Measurements from ENCODE around the gene NAV2. TPM values are rescaled to one million over a fixed set of nuclear protein-coding genes. Genes with fewer than 3 reads are reported as not detected.

The NAV2 gene
- total and polyA plus RNA-seq, 10 donors = 0.46 to 11.6 (median 4.1) TPM

- Histone ChIP-seq H3K36me3 (no peaks in the 10 kb centered on the region), H3K27ac (no peak overlapping the region), H3K4me1 (no peaks in the 10 kb centered on the region), H3K9me3 (no peaks in the 10 kb centered on the region), H3K4me3 (no peak overlapping the region), H3K27me3 (replicated peaks in 1 of 7) (peaks cover 0 to 10% (median 0%) of the 10 kb centered on the region in 7 donors)
- WGBS, 5 donors = 18 to 24% (median 21%) methylated on average over 2 of the region's 2 CpGs
- intact Hi-C loops (cut with DNase I; ENCODE audit: low total_unique reads) = no loop called here
- TF ChIP-seq POLR2AphosphoS5 (IDR thresholded peaks at IDR 0.05) = no peak
- TF ChIP-seq CTCF (IDR thresholded peaks at IDR 0.05 in 8 of 11, conservative IDR thresholded peaks at IDR 0.05 in 3 of 11) = no peak
- no peak for TF ChIP-seq POLR2A (IDR thresholded peaks at IDR 0.05)
- DNase-seq = no peak
Observed at GRCh38 chr11:20014067-20014402, 301.4 kb downstream of the NAV2 start.

GRCh38 chr11:20015101-20015500 lies 302.5 kb downstream of the NAV2 start:
- no peak overlapping the region for H3K27ac ChIP-seq
- no peaks in the 10 kb centered on the region for H3K36me3 ChIP-seq
- WGBS, 5 donors = 82 to 98% (median 95%) methylated on average over 3 of the region's 3 CpGs
- intact Hi-C loops (cut with DNase I; ENCODE audit: low total_unique reads) = no loop called here
- H3K4me1 ChIP-seq = no peaks in the 10 kb centered on the region
- H3K27me3 ChIP-seq (replicated peaks in 1 of 7) = peaks cover 0 to 10% (median 0%) of the 10 kb centered on the region in 7 donors
- H3K4me3 ChIP-seq = no peak overlapping the region
- no peak for DNase-seq
- TF ChIP-seq CTCF (IDR thresholded peaks at IDR 0.05 in 8 of 11, conservative IDR thresholded peaks at IDR 0.05 in 3 of 11) (no peak), POLR2AphosphoS5 (IDR thresholded peaks at IDR 0.05) (no peak), POLR2A (IDR thresholded peaks at IDR 0.05) (no peak)
- no peaks in the 10 kb centered on the region for H3K9me3 ChIP-seq

GRCh38 chr11:20015529-20016427 lies 303.1 kb downstream of the NAV2 start:
- Histone ChIP-seq H3K27ac (no peak overlapping the region), H3K27me3 (replicated peaks in 1 of 7) (peaks cover 0 to 10% (median 0%) of the 10 kb centered on the region in 7 donors), H3K9me3 (no peaks in the 10 kb centered on the region), H3K36me3 (no peaks in the 10 kb centered on the region), H3K4me1 (no peaks in the 10 kb centered on the region), H3K4me3 (no peak overlapping the region)
- 69 to 80% (median 79%) methylated on average over 14 of the region's 14 CpGs for WGBS, 5 donors
- DNase-seq = no peak
- intact Hi-C loops (cut with DNase I; ENCODE audit: low total_unique reads) = no loop called here
- TF ChIP-seq POLR2A (IDR thresholded peaks at IDR 0.05) (no peak), POLR2AphosphoS5 (IDR thresholded peaks at IDR 0.05) (no peak), CTCF (IDR thresholded peaks at IDR 0.05 in 8 of 11, conservative IDR thresholded peaks at IDR 0.05 in 3 of 11) (no peak)

- 64 to 77% (median 64%) methylated on average over 3 of the region's 3 CpGs for WGBS, 5 donors
Observed at GRCh38 chr11:20016526-20016925, 303.9 kb downstream of the NAV2 start.

More at GRCh38 chr11:20016526-20016925, 303.9 kb downstream of the NAV2 start:
- Histone ChIP-seq H3K9me3 (no peaks in the 10 kb centered on the region), H3K27me3 (replicated peaks in 1 of 7) (peaks cover 0 to 10% (median 0%) of the 10 kb centered on the region in 7 donors), H3K36me3 (no peaks in the 10 kb centered on the region), H3K4me1 (no peaks in the 10 kb centered on the region), H3K4me3 (no peak overlapping the region), H3K27ac (no peak overlapping the region)
- DNase-seq = no peak
- intact Hi-C loops (cut with DNase I; ENCODE audit: low total_unique reads) = no loop called here
- TF ChIP-seq CTCF (IDR thresholded peaks at IDR 0.05 in 8 of 11, conservative IDR thresholded peaks at IDR 0.05 in 3 of 11) (no peak), POLR2AphosphoS5 (IDR thresholded peaks at IDR 0.05) (no peak), POLR2A (IDR thresholded peaks at IDR 0.05) (no peak)
